ENCODE data around the gene CCR5.
A peak's percentile ranks its signal among the peaks of the same experiment; 100 is the strongest.

CCR5 gene

GRCh38 chr3:46359733-46360493 lies 10.8 kb upstream of the CCR5 start:
- no peak for DNase-seq

GRCh38 chr3:46360907-46361306 lies 9.8 kb upstream of the CCR5 start:
- DNase-seq: no peak

GRCh38 chr3:46361408-46362283 lies 9.1 kb upstream of the CCR5 start:
- no peak for DNase-seq

GRCh38 chr3:46365041-46365440 lies 5.7 kb upstream of the CCR5 start:
- no peak for DNase-seq

GRCh38 chr3:46365737-46366524 lies 4.8 kb upstream of the CCR5 start:
- no peak for DNase-seq

- DNase-seq: no peak
Measured at GRCh38 chr3:46367811-46368210, 2.9 kb upstream of the CCR5 start.

- no peak for DNase-seq
Measured at GRCh38 chr3:46368569-46368968, 2.2 kb upstream of the CCR5 start.

- no peak for DNase-seq
Measured at GRCh38 chr3:46369151-46369550, 1.6 kb upstream of the CCR5 start.

- DNase-seq: no peak
Measured at GRCh38 chr3:46369675-46370132, 1.0 kb upstream of the CCR5 start.

- no peak for DNase-seq
Measured at GRCh38 chr3:46371519-46372340, 984 bp downstream of the CCR5 start.

GRCh38 chr3:46372492-46373359 lies 2.0 kb downstream of the CCR5 start:
- DNase-seq: peak in 1 of 2 experiments; percentile 10

- no peak for DNase-seq
Measured at GRCh38 chr3:46374755-46375154, 4.0 kb downstream of the CCR5 start.

- DNase-seq: no peak
Measured at GRCh38 chr3:46375218-46375617, 4.5 kb downstream of the CCR5 start.

- DNase-seq: no peak
Measured at GRCh38 chr3:46375814-46376213, 5.1 kb downstream of the CCR5 start.

- DNase-seq: peak in 1 of 2 experiments; percentile 23
Measured at GRCh38 chr3:46378426-46378942, 7.7 kb downstream of the CCR5 start.

- no peak for DNase-seq
Measured at GRCh38 chr3:46380471-46381221, 9.9 kb downstream of the CCR5 start.

- no peak for DNase-seq
Measured at GRCh38 chr3:46381625-46382024, 10.9 kb downstream of the CCR5 start.

- DNase-seq: peak in 1 of 2 experiments; percentile 48
Measured at GRCh38 chr3:46383211-46383950, 12.6 kb downstream of the CCR5 start.

GRCh38 chr3:46383951-46384330 lies 13.2 kb downstream of the CCR5 start:
- DNase-seq: no peak
